Femur (tissue), 1 donor: ENCODE data around the gene CFAP73.
"Not testable (repeated sequence)": the region's sequence is repeated elsewhere in the genome, so short reads cannot be mapped to it uniquely, and the experiment has no call there.

Source experiments
- DNase-seq: peaks from one replicate; pipeline ENCODE4 v3.0.0-alpha.2; 2017

Gene CFAP73

GRCh38 chr12:113196582-113196981 is 47.1 kb downstream of the CFAP73 start:
- no peak for DNase-seq

GRCh38 chr12:113196990-113197389 is 47.5 kb downstream of the CFAP73 start:
- peak; percentile 80 for DNase-seq

GRCh38 chr12:113197518-113198077 is 48.1 kb downstream of the CFAP73 start:
- DNase-seq, result no peak

GRCh38 chr12:113198296-113198695 is 48.8 kb downstream of the CFAP73 start:
- DNase-seq, result no peak

- DNase-seq, result no peak
Measured at GRCh38 chr12:113200021-113200797, 50.7 kb downstream of the CFAP73 start.

- no peak for DNase-seq
Measured at GRCh38 chr12:113201187-113202177, 52.0 kb downstream of the CFAP73 start.

GRCh38 chr12:113202300-113203075 is 53.0 kb downstream of the CFAP73 start:
- DNase-seq, result no peak

- DNase-seq, result no peak
Measured at GRCh38 chr12:113203852-113204760, 54.6 kb downstream of the CFAP73 start.

GRCh38 chr12:113204804-113205203 is 55.3 kb downstream of the CFAP73 start:
- DNase-seq, result no peak

GRCh38 chr12:113206802-113207201 is 57.3 kb downstream of the CFAP73 start:
- DNase-seq, result not testable (repeated sequence)

- no peak for DNase-seq
Measured at GRCh38 chr12:113207613-113208040, 58.1 kb downstream of the CFAP73 start.

GRCh38 chr12:113208041-113208934 is 58.8 kb downstream of the CFAP73 start:
- peak; percentile 77 for DNase-seq
